HG03045 (cell line): ENCODE data around the gene SH3RF3.

Experiments used
- ATAC-seq: cut with Tn5 transposase; IDR thresholded peaks from one replicate; pipeline ENCODE4 v1.9.1; 2021; ENCODE audit warnings: mild to moderate bottlenecking, moderate library complexity; ENCODE audit not compliant: unreplicated experiment

Gene SH3RF3

DNA sequence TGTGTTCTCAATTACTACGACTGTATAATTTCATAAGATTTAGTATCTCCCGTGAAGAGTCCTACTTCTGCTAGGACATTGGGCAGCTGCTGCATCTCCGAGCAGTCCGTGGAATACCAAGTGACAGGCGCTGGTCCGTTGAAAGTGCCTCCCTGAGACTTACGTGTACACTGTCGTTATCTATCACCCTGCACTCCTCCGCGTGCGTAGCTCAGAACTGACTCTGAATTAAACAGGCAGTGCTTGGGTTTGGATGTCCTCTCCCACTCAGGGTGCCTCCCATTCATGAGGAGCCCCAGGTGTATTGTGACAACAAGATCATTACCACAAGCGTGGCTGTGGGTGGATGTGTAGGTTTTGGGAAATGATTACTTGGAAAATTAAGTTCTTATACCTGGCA, 148.4 kb downstream of the SH3RF3 start:
- no peak for ATAC-seq

DNA sequence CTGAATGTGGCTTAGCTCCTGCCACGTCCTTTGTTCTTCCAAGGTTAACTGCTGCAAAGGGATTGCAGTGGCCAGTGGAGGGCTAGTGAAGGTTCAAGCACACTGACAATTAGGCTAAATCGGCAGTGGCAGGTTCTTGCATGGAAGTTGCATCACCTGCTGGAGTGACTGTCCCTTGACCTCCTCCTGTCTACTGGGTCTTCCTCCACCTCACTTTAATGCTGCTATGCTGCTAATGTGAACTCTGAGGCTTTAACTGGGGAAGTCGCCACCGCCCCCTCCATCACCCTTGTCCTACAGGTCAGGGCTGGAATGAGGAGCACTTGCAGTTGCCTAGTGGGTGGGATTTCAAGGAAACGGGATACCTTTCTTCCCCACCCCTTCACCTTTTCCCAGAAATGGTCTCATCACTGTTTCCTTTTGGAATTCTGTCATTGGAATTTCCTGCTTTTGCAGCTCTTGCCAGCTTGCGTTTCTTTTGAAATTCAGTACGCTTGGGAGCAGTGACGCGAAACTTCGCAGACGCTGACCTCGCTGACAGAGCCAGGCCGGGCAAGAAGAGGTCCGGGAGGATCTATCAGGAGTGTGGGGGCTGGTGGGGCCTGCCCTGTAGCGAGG, 150.3 kb downstream of the SH3RF3 start:
- ATAC-seq: no peak

DNA sequence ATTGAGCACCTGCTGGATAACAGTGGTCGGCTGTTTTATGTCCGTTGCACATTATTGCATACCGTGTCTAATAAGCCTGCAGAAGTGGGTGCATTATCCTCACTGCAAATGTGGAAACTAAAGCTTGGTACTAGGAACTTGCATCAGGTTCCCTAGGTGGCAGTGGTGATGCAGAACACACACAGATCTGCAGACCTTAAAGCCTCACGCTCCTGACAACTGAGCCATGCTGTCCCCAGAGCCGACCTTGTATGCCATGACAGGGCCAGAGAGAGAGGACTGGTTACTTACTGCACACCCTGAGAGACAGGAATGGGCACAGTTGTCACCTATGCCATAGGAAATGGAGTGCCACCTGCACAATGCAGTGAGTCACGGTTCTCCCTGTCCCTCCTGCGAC, 151.8 kb downstream of the SH3RF3 start:
- ATAC-seq: no peak

DNA sequence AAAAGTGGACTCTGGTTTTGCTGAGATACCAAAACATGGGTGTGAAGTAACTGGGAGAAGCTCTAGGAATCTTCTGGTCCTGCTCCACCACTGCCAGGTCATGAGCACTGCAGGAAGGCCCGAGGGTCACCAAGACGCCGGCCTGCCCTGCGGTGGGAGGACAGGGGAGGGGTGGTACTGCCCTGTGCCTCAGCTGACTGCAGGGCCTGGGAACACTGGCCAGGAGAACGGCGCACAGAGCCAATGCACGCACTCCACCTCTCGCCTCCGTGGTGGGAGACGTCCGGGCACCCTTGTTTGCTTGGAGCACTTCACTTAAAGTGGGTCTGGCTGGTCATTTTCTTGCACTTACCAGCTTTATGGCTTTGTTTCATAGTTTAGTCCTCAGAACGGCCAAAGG, 153.4 kb downstream of the SH3RF3 start:
- ATAC-seq: no peak

DNA sequence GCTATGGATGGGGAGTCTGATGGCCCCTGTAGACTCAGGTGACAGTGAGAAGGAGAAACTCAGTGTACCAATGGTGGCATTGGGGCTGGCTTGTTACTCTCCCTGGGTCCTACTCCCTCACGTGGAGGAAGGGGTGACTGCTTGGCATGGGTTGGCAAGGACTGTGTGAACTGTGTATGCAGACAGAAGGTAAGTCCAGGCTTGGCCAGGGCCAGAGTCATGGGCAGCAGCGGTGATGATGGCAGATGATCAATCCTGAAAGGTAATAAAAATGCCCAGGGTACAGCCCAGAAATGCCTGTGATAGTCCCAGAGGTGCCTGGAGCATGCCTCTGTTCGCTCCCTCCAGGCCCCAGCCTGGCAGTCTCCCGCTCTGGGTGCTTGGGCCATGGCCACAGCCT, 153.9 kb downstream of the SH3RF3 start:
- no peak for ATAC-seq

DNA sequence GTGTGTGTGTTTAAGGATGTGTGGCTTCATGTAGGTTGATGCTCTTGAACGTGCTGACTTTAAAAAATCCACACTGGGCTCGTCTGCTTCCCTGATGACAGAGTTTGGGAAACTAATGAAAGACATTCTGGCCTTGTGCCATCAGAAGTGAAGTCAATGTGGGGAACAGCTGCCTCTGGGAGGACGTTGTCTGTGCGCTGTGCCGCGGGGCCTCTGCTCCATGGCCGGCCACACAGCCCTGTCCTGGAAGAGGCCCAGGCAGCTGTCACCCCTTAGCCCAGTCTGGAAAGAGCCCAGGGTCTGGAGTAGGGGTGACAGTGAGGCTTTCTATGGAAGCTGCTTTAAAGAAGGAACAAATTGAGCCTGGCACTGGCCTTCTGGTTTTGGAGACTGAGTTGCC, 155.8 kb downstream of the SH3RF3 start:
- no peak for ATAC-seq

DNA sequence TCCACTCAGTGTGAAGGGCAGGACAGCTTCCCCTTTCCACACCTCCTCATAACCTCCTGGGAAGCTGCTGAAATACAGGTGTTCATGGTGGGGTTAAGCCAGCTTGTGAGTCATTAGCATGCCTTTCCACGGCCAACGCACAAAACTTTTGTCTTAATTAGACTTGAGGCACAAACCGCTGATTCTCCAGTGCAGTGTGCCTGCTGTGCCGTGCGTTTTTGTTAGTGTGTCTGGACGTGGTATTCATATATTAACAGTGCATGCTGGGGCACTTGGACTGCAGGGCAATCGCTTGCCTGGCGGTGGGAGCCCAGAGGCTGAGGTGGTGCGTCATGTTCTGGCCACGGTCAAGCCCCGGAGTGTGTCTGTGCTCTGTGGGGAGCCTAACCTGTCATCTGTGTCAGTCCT, 156.2 kb downstream of the SH3RF3 start:
- no peak for ATAC-seq

DNA sequence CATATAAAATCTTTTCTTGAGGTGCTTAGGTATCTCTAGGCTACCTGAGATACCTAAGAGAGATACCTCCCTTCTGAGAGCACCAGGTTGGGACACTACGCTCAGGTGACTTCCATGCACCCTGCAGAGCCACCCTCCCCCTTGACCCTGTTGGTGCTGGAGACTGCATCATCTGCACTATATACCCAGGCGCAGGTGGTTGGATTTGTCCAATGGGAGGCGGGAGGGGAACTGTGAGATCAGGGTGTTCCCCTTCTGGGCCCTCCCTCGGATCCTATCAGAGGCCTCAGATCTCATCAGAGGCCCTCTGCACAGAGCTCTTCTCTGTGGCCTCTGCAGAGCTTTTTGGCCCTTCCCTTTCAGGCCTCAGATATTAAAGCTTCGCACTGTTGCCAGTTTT, 158.4 kb downstream of the SH3RF3 start:
- no peak for ATAC-seq

DNA sequence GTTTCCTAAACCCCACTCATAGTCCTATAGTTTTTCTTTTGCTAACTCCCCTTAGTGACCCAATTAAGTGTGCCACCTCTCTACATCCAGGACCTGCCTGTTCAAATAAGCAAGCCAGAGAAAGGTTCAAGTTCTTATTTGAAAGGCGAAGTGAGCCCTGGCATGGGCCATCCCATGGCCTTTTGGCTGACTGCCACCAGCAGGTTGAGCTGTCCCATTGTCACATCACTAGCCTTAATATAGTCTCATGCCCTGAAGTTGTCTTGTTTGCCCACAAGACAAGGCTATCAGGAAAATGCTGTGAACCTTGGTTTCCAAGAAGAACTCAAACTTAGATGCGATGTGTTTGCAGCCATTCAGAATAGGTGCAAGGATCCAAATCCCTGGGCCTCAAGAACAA, 158.8 kb downstream of the SH3RF3 start:
- no peak for ATAC-seq

DNA sequence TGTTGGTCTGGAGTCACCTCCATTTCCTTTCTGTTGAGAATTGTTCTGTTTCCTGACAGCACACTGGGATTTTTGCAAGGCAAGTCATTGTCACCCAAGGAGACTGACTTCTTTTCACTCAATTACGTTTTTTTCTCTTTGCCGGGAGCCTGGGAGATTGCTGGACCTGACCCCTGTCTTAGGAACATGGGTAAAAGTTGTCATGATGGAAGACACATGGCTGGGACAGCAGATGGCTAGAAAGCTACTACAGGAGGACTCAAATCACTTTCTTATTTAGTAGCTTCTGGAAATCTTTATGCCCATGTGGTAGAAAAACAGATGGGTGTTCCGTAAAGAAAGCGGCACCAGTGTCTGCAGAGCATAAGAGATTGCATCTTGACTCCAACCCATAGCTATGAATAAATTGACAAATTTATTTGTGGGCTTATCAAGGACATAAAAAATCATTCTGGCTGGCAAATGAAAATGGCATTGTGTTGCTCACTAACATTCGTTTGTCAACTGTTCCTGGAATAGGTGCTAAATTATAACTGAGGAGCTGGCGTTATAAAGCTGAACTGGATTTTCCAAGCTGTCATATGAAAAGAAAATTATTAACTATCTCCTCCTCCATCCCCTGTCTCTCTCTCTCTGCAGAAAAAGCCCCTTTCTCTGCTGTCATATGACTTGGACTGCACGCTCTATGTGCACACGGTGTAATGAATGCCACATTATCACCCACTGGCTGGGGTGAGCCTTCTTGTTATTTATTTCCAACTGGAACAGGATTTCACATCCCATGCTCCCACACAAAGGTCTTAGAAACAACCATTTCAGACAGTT, 159.8 kb downstream of the SH3RF3 start:
- ATAC-seq: no peak

DNA sequence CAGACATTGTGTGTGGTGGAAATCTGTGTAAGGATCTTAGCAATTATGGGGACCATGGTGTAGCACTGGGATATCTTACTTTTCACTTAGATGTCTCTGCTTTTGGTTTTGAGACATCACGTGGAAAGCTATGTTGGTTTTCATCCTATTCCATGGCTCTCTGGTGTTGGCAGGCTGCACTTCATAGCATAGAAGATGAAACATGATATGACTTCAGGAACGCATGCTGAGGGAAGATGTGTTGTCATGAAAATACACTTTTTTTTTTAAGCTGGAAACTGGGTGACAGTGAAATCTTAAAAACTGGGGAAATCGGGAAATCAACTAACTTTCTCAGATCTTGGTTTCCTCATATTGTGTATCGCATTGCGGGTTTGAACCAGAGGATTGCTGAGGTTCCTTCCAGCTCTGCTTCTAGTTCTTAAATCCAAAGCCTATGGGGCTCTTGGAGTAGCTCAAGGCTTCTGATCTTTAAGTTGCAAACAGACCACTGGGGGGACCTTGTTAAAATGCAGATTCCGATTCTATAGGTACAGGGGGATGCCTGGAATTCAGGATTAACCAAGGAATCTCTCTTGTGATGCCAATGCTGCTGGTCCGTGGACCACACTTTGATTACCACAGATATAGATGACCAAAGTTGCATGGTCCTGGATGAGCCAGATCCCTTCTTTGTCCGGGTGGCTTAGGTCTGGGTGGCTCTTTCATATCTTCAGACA, 160.7 kb downstream of the SH3RF3 start:
- ATAC-seq: no peak

DNA sequence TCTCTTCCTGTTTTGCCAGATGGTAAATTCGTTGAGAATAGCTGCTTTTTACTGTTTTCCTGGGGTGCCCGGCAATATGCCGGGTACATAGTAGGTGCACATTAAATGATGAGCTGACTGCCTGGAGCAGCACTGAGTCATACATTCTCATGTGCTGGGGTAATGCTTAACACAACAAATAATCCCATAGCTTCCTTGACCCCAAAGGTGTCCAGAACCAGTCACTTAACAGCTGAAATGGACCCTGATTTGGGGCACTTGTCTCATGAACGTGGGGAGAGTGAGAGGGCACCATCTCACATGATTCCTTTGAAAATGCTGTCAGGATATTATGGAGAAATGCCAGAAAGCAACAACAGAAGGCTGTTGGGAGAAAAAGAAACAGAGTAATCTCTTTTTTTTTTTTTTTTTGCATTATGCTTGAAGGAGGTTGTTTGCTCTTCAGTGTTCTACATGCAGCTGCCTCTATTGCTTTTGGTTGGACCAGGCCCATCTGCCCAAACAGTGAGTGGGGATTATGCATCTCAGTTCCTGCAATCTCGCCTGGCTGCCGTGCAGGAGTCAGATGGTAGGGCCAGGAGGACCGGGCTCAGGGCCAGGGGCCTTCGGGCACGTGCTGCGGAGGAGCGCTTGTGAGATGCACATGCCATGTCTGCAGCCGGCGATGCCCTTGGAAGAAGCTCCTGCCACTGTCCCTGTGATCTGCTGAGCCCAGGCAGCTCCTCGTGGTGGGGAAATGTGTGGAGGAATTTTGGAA, 162.1 kb downstream of the SH3RF3 start:
- ATAC-seq: no peak

DNA sequence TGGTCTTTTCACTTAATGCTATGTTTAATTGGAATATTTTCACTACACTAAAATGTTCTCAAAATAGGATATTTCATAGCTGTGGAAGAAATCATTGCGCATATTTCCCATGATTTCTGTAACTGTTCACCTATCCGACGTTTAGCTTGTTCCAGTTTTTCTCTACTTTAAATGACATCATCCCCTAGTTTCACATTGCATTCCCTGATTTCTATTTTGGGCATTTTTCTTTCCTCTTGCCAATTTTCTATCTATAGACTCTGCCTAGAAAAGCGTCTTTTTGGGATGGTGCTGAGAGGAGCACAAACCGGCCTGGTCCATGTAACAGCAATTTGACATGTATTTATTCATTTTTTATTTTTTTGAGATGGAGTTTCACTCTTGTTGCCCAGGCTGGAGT, 163.4 kb downstream of the SH3RF3 start:
- no peak for ATAC-seq

DNA sequence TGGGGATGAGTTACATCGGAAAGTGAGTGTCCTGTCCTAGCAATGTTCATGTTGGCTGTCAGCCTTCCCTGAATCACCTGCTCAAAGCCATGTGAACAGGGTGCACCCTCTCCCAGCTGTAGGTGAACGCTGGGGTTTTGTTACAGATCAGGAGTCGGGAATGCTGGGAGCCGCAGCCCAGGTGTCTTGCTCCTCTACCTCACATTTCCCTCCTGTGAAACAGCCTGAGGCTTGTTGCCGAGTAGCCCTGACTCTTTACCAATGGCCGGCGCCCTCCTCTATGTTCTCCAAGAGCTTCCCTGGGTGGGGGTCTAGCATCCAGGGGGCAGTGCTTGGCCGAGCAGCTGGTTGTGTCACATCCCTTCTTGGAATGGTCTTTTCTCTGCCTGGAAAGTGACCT, 164.7 kb downstream of the SH3RF3 start:
- no peak for ATAC-seq

DNA sequence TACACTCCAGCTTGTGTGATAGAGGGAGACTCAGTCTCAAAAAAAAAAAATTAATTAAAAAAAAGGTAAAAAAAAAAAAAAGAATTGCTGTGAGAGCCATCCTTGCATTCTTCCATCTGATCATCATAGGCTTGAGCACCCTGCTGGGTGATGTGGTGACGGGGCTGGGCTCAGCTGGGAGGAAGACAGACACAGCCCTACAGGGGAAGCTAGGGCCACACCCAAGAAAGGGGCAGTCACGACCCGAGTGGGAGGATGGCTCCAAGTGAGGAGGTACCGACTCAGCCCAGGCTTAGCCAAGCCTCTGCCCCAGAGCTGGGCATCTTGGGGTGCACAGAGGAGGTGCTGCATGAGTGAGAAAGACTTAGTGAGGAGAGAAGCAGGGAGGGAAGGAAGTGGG, 165.5 kb downstream of the SH3RF3 start:
- ATAC-seq: no peak

DNA sequence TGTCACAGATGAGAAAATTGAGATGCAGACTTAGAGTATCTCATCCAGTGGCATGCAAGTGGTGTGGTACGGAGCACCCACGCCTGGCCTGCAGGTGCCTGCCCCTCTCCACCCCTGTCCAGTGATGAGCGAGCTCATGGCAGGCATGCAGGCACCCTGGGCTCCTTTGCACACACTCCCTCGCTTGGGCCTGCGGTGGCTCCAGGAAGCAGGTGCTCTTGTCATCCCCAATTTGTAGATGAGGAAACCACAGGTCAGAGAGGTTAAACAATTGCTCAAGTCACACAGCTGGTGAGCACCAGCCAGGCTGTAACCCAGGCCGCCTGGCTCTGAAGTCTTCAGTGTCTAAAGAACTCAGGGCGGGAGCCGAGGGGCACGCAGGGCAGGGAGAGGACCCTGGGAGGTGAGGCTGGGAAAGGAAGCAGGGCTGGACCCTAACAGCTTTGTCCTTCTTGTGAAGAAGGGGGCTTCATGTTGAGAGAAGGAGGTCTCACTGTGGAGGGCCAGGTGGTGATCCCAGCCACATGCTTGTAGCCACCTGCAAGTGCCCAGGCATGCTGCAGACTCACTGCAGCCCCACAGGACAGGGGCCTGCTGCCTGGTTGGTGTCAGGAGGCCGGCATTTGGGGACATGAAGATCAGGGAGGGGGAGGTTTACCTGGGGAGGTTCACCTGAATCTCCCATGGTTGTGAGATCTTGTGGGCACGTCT, 166.2 kb downstream of the SH3RF3 start:
- ATAC-seq: no peak

DNA sequence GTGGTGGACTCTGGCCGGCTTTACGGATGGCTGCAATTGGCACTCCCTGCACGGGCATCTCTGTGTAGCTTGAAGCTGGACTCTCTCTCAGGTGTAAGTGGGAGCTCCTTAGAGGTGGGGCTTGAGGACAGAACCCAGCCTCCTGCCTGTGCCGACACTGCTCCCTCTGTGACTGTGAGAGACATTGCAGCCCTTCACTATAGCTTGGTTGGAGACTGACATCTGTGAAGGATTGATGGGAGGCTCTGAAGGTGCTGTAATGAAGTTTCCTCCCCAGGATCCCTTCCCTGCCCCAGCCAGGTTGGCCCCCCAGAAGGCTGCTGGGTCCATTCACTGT, 166.7 kb downstream of the SH3RF3 start:
- ATAC-seq: no peak

DNA sequence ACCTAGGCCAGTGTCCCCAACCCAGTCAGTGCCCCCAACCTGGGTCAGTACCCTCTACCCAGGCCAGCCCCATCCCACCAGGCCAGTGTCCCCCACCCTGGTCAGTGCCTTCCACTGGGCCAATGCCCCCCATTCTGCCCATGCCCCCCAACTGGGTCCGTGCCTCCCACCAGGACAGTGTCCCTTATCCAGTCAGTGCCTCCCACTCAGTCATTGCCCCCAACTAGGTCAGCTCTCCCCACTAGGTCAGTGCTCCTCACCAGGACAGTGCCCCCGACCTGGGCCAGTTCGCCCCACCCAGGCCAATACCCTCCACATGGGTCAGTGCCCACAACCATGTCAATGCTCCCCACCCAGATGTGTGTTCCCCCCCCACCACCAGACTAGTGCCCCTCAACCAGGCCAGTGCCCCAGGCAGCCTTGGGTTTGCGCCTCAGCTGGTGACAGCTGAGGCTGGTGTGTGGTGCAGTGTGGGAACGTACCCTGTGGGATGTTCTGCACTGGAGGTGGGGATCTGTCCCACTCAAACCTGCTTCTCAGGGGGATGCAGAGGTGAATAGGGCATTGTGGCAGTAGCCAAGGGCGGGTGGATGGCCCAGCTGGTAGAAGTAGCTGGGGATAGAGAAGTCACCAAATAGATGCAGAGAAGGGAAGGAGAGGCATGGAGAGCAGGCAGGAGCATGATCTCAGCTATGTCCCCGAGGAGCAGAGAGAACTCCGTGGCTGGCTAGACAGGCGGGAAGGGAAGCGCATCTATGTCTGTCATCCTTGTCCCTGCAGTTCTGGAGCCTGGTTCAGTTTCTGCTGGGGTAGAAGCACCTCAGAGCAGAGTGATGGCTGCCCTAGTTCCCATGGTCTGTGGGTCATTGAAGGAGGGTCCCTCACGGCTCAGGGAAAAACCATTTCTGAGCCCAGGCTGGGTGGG, 168.8 kb downstream of the SH3RF3 start:
- no peak for ATAC-seq

DNA sequence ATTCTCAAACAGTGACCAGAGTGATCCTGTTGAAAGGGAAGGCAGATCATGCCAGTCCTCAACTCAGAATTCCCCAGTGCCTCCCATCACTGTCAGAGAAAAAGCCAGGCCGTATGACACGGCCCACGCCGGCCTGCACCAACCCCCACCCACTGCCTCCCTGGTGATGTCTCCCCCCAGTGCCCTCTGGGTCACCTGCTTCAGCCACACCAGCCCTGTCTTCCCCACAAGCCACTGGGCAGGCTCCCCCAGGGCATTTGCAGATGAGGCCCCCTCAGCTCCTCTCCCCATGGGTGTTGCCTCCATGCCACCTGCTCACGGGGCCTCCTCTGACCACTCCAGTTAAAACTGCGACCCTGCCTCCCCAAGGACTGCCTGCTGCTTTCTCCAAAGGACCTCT, 169.8 kb downstream of the SH3RF3 start:
- no peak for ATAC-seq

DNA sequence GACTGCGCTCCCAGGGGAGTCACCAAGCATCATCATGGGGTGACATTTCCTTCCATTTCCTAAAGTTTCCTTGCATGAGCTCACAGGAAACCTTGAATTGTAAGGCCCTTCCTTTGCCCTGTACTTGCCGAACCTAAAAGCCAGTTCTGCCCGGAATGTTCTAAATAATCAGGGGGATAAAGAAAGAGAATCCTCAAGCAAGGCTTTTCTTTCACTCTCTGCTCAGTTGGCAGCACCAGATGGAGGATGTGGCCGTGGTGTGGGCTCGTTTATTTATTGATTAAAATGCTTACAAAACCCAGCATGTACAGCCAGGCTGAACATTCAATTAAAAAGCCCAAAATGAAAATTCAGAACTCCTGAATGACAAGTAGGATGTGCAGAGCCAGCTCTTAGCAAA, 170.5 kb downstream of the SH3RF3 start:
- no peak for ATAC-seq
